Neural progenitor cell (in vitro differentiated cells): ENCODE data around the gene XYLT1. TPM values are rescaled to one million over a fixed set of nuclear protein-coding genes. Genes with fewer than 3 reads are reported as not detected.

ENCODE experiments used
- DNase-seq: peaks from one replicate; pipeline ENCODE4 v3.0.0-alpha.2; 2016; ENCODE audit warnings: low spot score
- H2AFZ ChIP-seq: fragments of 200-600 bp; sonication (generic); replicated peaks from 2 replicates; pipeline ENCODE4 v1.6.1; 2016; ENCODE audit warnings: antibody characterized with exemption
- H3F3A ChIP-seq: fragments of 200-600 bp; sonication (generic); 2 replicates; pipeline ENCODE4 v1.6.1; 2016; ENCODE audit warnings: antibody characterized with exemption, low read depth
- H3K27ac ChIP-seq: fragments of 200-600 bp; sonication (generic); 2 replicates; pipeline ENCODE4 v1.5.1; 2016; ENCODE audit warnings: mild to moderate bottlenecking
- H3K27me3 ChIP-seq: fragments of 200-600 bp; sonication (generic); 2 replicates; pipeline ENCODE4 v1.6.1; 2016; ENCODE audit warnings: mild to moderate bottlenecking, moderate library complexity
- H3K36me3 ChIP-seq: fragments of 200-600 bp; sonication (generic); 2 replicates; pipeline ENCODE4 v1.5.1; 2016
- H3K4me1 ChIP-seq: fragments of 200-600 bp; sonication (generic); 2 replicates; pipeline ENCODE4 v1.6.1; 2016; ENCODE audit warnings: mixed run types
- H3K4me2 ChIP-seq: fragments of 200-600 bp; sonication (generic); 2 replicates; pipeline ENCODE4 v1.6.1; 2016
- H3K4me3 ChIP-seq: fragments of 200-600 bp; sonication (generic); 2 replicates; pipeline ENCODE4 v1.5.1; 2016
- H3K79me2 ChIP-seq: fragments of 200-600 bp; sonication (generic); 2 replicates; pipeline ENCODE4 v1.6.1; 2016; ENCODE audit warnings: low read depth
- H3K9ac ChIP-seq: fragments of 200-600 bp; sonication (generic); 2 replicates; pipeline ENCODE4 v1.6.1; 2016
- H3K9me3 ChIP-seq: fragments of 200-600 bp; sonication (generic); 2 replicates; pipeline ENCODE4 v1.5.1; 2016; ENCODE audit warnings: low read depth
- H4K20me1 ChIP-seq: fragments of 200-600 bp; sonication (generic); 2 replicates; pipeline ENCODE4 v1.6.1; 2016; ENCODE audit warnings: low read depth
- H3K27ac Mint-ChIP-seq: 3 replicates; pipeline ENCODE4 v1.8.0; 2021; ENCODE audit warnings: mixed read lengths
- H3K27me3 Mint-ChIP-seq: 2 replicates; pipeline ENCODE4 v1.8.0; 2022; ENCODE audit warnings: low read depth, mild to moderate bottlenecking, inconsistent platforms, moderate library complexity, mixed read lengths; ENCODE audit not compliant: insufficient read depth
- H3K36me3 Mint-ChIP-seq: 3 replicates; pipeline ENCODE4 v1.8.0; 2021; ENCODE audit warnings: mixed read lengths
- H3K4me1 Mint-ChIP-seq: 3 replicates; pipeline ENCODE4 v1.8.0; 2021; ENCODE audit warnings: mixed read lengths
- H3K4me3 Mint-ChIP-seq: 3 replicates; pipeline ENCODE4 v1.8.0; 2021; ENCODE audit warnings: mild to moderate bottlenecking, moderate library complexity, mixed read lengths
- H3K9me3 Mint-ChIP-seq: 3 replicates; pipeline ENCODE4 v1.8.0; 2020; ENCODE audit warnings: mixed read lengths
- EZH2 ChIP-seq: fragments of 200-600 bp; sonication (generic); IDR thresholded peaks from 2 replicates; pipeline ENCODE4 v1.6.1; 2017; ENCODE audit warnings: antibody characterized with exemption, mild to moderate bottlenecking, moderate library complexity
- EZH2phosphoT487 ChIP-seq: fragments of 200-600 bp; sonication (generic); IDR thresholded peaks from 2 replicates; pipeline ENCODE4 v1.6.1; 2017; ENCODE audit warnings: antibody characterized with exemption
- total RNA-seq: library from RNA; depleted of rRNA; stranded (reverse); fragments of >200 nt; gene quantifications from 2 replicates; pipeline ENCODE4 v1.2.3, GENCODE V29; 2015; ENCODE audit warnings: low replicate concordance
- TF ChIP-seq, protein P1 (sequence below): fragments of 200-600 bp; sonication (generic); IDR thresholded peaks from 2 replicates; pipeline ENCODE4 v1.5.1; 2017; ENCODE audit warnings: antibody characterized with exemption, mild to moderate bottlenecking

Gene XYLT1
- total RNA-seq, 1 donor from 2014 or later, result 5.9 TPM

DNA sequence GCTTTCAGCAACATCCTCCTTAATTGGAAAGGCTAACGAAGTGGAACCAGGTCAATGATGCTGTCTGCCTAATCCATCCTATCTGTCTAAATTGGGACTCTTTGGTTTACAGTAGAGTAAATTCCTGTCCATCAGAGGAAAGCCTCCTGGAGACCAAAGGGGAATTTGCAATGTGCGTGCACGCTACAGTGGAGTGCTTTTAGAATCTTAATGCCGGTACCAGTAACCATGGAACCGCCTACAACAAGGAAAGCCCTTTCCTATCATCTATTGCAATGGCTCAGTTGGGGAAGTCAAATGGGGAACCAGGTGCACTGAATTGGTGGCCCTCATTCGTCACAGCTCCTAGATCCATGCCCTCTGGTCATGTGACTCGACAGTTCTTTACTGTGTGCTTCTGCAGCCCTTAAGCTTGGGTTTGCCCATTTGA, 110.1 kb downstream of the XYLT1 start:
- Mint-ChIP-seq H3K27ac (no peak overlapping the region), H3K9me3 (no peaks in the 10 kb centered on the region), H3K27me3 (no peaks in the 10 kb centered on the region), H3K36me3 (no peaks in the 10 kb centered on the region), H3K4me1 (peaks cover 53% of the 10 kb centered on the region), H3K4me3 (no peak overlapping the region)
- Histone ChIP-seq H4K20me1 (peaks cover 32% of the 10 kb centered on the region), H2AFZ (no peak overlapping the region), H3F3A (no peaks in the 10 kb centered on the region), H3K79me2 (no peaks in the 10 kb centered on the region), H3K4me3 (no peak overlapping the region), H3K27me3 (no peaks in the 10 kb centered on the region), H3K36me3 (no peaks in the 10 kb centered on the region), H3K27ac (no peak overlapping the region), H3K4me2 (no peak overlapping the region), H3K9me3 (no peaks in the 10 kb centered on the region), H3K9ac (no peak overlapping the region), H3K4me1 (peaks cover 29% of the 10 kb centered on the region)
- TF ChIP-seq EZH2phosphoT487, result no peak
- TF ChIP-seq EZH2, result no peak
- TF ChIP-seq, protein P1, sequence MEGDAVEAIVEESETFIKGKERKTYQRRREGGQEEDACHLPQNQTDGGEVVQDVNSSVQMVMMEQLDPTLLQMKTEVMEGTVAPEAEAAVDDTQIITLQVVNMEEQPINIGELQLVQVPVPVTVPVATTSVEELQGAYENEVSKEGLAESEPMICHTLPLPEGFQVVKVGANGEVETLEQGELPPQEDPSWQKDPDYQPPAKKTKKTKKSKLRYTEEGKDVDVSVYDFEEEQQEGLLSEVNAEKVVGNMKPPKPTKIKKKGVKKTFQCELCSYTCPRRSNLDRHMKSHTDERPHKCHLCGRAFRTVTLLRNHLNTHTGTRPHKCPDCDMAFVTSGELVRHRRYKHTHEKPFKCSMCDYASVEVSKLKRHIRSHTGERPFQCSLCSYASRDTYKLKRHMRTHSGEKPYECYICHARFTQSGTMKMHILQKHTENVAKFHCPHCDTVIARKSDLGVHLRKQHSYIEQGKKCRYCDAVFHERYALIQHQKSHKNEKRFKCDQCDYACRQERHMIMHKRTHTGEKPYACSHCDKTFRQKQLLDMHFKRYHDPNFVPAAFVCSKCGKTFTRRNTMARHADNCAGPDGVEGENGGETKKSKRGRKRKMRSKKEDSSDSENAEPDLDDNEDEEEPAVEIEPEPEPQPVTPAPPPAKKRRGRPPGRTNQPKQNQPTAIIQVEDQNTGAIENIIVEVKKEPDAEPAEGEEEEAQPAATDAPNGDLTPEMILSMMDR, result no peak
- DNase-seq, result no peak

DNA sequence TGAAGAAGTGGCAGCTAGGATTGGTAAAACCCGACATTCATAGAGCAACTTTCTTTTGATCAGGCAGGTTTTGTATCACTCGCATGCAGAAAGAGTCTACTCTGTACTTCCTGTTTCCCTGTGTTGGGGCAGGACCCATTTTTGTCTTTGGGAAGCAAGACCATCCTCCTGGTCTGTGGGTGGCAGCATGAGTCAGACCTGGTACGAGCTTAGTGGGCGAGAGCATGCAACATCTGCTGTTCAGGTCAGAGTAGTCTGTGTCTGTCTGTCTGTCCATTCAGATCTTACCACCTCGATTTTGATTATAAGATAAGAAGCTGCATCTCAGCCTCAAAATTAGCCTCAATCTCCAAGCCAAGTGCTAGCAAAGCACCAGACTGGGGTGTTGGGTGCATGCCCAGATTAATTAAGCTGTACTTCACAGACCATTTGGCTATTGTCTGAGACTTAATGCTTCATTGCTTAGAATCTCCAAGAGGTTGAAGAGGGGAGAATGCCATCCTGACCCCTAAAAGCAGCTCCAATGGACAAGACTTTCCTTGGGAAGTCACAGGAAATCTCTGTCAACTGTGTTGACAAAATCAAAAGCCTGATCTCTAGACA, 110.9 kb downstream of the XYLT1 start:
- Histone ChIP-seq H3F3A (peaks cover 2% of the 10 kb centered on the region), H3K4me3 (no peak overlapping the region), H3K9me3 (no peaks in the 10 kb centered on the region), H2AFZ (no peak overlapping the region), H3K36me3 (no peaks in the 10 kb centered on the region), H3K79me2 (no peaks in the 10 kb centered on the region), H3K27ac (no peak overlapping the region), H3K4me2 (peak overlapping the region; percentile 14), H3K27me3 (no peaks in the 10 kb centered on the region), H3K9ac (no peak overlapping the region), H3K4me1 (peaks cover 31% of the 10 kb centered on the region), H4K20me1 (peaks cover 28% of the 10 kb centered on the region)
- H3K36me3 Mint-ChIP-seq, result no peaks in the 10 kb centered on the region
- TF ChIP-seq, protein P1, result no peak
- no peak for TF ChIP-seq EZH2phosphoT487
- TF ChIP-seq EZH2, result no peak
- no peaks in the 10 kb centered on the region for H3K9me3 Mint-ChIP-seq
- no peak overlapping the region for H3K27ac Mint-ChIP-seq
- H3K27me3 Mint-ChIP-seq, result no peaks in the 10 kb centered on the region
- DNase-seq, result no peak
- H3K4me3 Mint-ChIP-seq, result no peak overlapping the region
- H3K4me1 Mint-ChIP-seq, result peaks cover 50% of the 10 kb centered on the region

DNA sequence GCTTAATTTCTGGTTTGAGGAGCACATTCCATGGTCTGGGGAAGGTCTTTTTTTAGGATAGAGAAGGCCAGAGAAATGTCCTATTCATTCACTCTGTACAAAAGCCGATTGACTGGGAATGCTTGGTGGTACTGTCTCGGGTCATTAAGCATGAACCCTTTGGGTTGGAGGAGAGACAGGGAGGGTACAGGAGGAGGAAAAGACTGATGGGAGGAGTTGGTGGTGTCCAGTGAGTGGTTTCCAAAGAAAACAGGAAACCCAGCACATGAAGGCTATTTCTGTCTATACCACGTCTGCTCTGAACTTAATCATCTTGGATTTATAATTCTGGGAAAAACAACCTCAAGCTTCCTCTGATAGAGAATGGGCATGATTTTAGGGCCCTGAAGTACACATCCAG, 111.9 kb downstream of the XYLT1 start:
- peak overlapping the region; percentile 45 for H3K4me2 ChIP-seq
- H3K79me2 ChIP-seq, result no peaks in the 10 kb centered on the region
- peaks cover 41% of the 10 kb centered on the region for H3K4me1 ChIP-seq

More for the DNA sequence above, 111.9 kb downstream of the XYLT1 start:
- H3K9me3 ChIP-seq, result no peaks in the 10 kb centered on the region
- no peak overlapping the region for H3K27ac ChIP-seq
- no peak overlapping the region for H3K9ac ChIP-seq
- Mint-ChIP-seq H3K36me3 (no peaks in the 10 kb centered on the region), H3K27ac (peak overlapping the region; percentile 22), H3K9me3 (no peaks in the 10 kb centered on the region), H3K27me3 (no peaks in the 10 kb centered on the region), H3K4me3 (no peak overlapping the region), H3K4me1 (peaks cover 56% of the 10 kb centered on the region)
- peak; percentile 43 for DNase-seq
- H2AFZ ChIP-seq, result no peak overlapping the region
- peaks cover 12% of the 10 kb centered on the region for H3F3A ChIP-seq
- no peak overlapping the region for H3K4me3 ChIP-seq
- H3K27me3 ChIP-seq, result no peaks in the 10 kb centered on the region
- H4K20me1 ChIP-seq, result peaks cover 32% of the 10 kb centered on the region
- TF ChIP-seq EZH2phosphoT487 (no peak), EZH2 (no peak)
- TF ChIP-seq, protein P1, result no peak
- H3K36me3 ChIP-seq, result no peaks in the 10 kb centered on the region
